ENCODE results near the gene CLINT1. TPM values are rescaled to one million over a fixed set of nuclear protein-coding genes. Genes with fewer than 3 reads are reported as not detected.

CLINT1 gene
- total and polyA plus RNA-seq, 9 of the 15 experiments (the other 6 are each of a cell fraction or from before 2014, with no cell fraction given), result 23.6 to 125 (median 71.4) TPM

- TF ChIP-seq MNT (conservative IDR thresholded peaks at IDR 0.05) (peak in 1 of 2 experiments; percentile 68; a peak in 2 of 4 replicates), STAT6 (CRISPR knock-in tag; IDR thresholded peaks at IDR 0.05) (0 out of 2 replicates have a peak, but pooled peaks have one; percentile 42), SRSF1 (IDR thresholded peaks at IDR 0.05; ENCODE audit: low read depth, low read length) (no peak), RB1 (IDR thresholded peaks at IDR 0.05; ENCODE audit: low read depth) (peak; percentile 96), ETV1 (tag; conservative IDR thresholded peaks at IDR 0.05; ENCODE audit: low read depth) (no peak), TCF15 (CRISPR knock-in tag; IDR thresholded peaks at IDR 0.05) (no peak), CBX5 (IDR thresholded peaks at IDR 0.05; ENCODE audit: borderline replicate concordance, low read depth) (no peak), POLR2G (IDR thresholded peaks at IDR 0.05; ENCODE audit: low read depth, low read length) (peak; percentile 89), ATF1 (CRISPR knock-in tag; IDR thresholded peaks at IDR 0.05) (no peak), ATF1 (tag; IDR thresholded peaks at IDR 0.05) (peak; percentile 52), DIDO1 (tag; IDR thresholded peaks at IDR 0.05; ENCODE audit: low read depth) (no peak), ASH1L (IDR thresholded peaks at IDR 0.05; ENCODE audit: borderline replicate concordance, low read depth, partially characterized antibody) (no peak), ZBED1 (IDR thresholded peaks at IDR 0.05) (no peak), PRPF4 (IDR thresholded peaks at IDR 0.05; ENCODE audit: insufficient read depth, low read depth, low read length, poor library complexity, severe bottlenecking) (peak; percentile 33), ZNF263 (CRISPR knock-in tag; IDR thresholded peaks at IDR 0.05; ENCODE audit: borderline replicate concordance) (peak; percentile 50; the same call in 1 of the 2 replicates), ZBTB26 (CRISPR knock-in tag; IDR thresholded peaks at IDR 0.05) (no peak), FOXK1 (CRISPR knock-in tag; IDR thresholded peaks at IDR 0.05; ENCODE audit: borderline replicate concordance) (no peak), ZBTB7A (IDR thresholded peaks at IDR 0.05; ENCODE audit: borderline replicate concordance, control insufficient read depth, low read depth, low read length) (peak; percentile 61; the same call in 1 of the 2 replicates), TEAD2 (tag; IDR thresholded peaks at IDR 0.05) (no peak)
These were observed 115.5 kb downstream of the CLINT1 start, which contains the start of gene LSM11 (continued) for GRCh38 chr5:157743163-157744050.

All from K562 (cell line).